Keratinocyte (primary cell): ENCODE measurements around the gene BANF2.

Experiments used
- CTCF ChIP-seq, 3 experiments: IDR thresholded peaks in 1 of 3; conservative IDR thresholded peaks in 1 of 3; optimal IDR thresholded peaks in 1 of 3; 2 replicates in 2 of 3; 3 replicates in 1 of 3; pipeline versions ENCODE3 to v1.5.1; 2011; ENCODE audit warnings: low read length in 3 of 3, mild to moderate bottlenecking in 3 of 3, moderate library complexity in 2 of 3, control low read depth in 1 of 3, inconsistent platforms in 1 of 3; ENCODE audit not compliant: insufficient read depth in 2 of 3; ENCODE audit errors: extremely low read depth in 1 of 3
- EZH2 ChIP-seq: IDR thresholded peaks from one replicate; pipeline ENCODE4 v1.6.1; 2012; ENCODE audit warnings: inconsistent platforms, mild to moderate bottlenecking, low read length, moderate library complexity

- no peak for TF ChIP-seq CTCF (optimal IDR thresholded peaks at IDR 0.05 in 1 of 3, IDR thresholded peaks at IDR 0.05 in 1 of 3, conservative IDR thresholded peaks at IDR 0.05 in 1 of 3; ENCODE audit: extremely low read depth in 1 of 3, insufficient read depth in 2 of 3, low read length in 3 of 3)
- no peak for TF ChIP-seq EZH2
Measured at GRCh38 chr20:17684077-17684888, 15.5 kb upstream of the BANF2 start.
